T follicular helper cell (primary cell): ENCODE results near the gene GALNT9.
"Not testable (repeated sequence)": the region's sequence is repeated elsewhere in the genome, so short reads cannot be mapped to it uniquely, and the experiment has no call there.

ENCODE experiments used
- DNase-seq: peaks from one replicate; pipeline ENCODE4 v3.0.0-alpha.2; 2020; ENCODE audit warnings: low read depth

Gene GALNT9

GRCh38 chr12:132358241-132359225 lies 29.1 kb upstream of the GALNT9 start:
- DNase-seq = not testable (repeated sequence)

DNA sequence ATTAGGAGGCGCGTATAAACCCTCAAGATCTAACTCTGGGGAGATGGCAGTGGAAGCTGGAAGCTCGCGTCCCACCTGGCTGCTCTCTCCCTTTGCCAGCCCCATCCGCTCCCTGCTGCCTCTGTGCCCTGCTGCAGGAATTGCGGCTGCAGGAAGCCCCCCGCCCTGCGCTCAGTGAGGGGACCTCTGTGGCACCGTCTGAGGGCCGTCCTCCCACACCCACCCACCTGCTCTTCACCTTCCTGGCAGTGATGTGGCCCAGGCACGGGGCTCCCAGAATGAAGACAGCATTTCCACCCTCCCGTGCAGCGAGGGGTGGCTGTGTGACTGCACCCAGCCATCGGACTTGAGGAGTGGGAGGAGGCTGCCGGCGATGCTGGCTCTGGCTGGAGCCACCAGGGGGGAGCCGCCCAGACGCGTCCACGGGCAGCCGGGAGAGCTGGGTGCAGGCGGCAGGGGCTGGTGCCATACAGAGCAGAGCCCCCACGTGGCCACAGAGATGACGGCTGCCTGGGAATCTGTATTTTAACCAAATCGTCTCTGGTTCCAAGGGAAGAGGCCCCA lies 28.3 kb upstream of the GALNT9 start:
- no peak for DNase-seq

- DNase-seq = no peak
These were observed 27.6 kb upstream of the GALNT9 start for GRCh38 chr12:132356691-132357622.

- DNase-seq = no peak
These were observed 26.6 kb upstream of the GALNT9 start for GRCh38 chr12:132355742-132356681.

- DNase-seq = no peak
These were observed 25.7 kb upstream of the GALNT9 start for GRCh38 chr12:132354982-132355680.

- no peak for DNase-seq
These were observed 25.0 kb upstream of the GALNT9 start for GRCh38 chr12:132354211-132354981.

- no peak for DNase-seq
These were observed 24.4 kb upstream of the GALNT9 start for GRCh38 chr12:132353811-132354210.

DNA sequence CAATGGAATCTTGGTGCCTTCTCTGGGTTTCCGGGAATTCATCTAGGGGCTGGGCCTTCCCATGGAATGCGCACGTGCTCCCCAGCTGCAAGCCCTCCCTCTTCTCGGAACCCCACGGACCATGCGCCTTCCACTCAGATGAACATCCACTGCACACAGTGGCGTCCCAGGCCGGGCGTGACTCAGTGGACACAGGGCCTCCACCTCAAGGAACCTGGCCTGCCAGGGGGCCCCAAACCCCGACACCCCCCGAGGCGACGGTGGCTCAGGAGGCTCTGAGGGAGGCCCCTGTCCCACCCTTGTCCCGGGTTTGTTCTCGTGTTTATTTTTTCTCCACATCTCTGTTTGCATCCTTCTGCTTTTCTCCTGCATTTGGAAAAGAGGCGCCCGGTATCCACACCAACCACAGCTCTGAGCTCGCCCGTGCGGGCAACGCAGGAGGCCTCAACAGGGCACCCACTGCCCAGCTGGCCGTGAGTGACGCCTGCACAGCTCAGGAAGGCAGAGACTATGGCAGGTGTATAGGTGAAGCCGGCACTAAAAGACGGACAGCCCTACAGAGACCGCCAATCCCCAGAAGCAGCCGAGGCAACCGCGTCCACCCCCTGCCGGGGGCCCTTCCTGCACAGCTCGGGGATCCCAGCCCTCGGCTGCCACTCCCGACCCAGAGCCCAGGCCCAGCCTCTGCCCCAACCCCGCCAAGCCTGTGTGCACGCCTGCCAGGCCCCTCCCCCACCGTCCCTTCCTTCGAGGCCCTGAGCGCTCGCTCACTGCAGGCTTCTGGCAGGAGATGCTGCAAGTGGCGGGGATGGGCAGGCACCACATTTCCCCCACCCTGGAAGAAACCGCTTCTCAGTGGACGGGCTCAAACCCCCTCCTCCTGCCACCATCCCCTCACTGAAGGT lies 23.8 kb upstream of the GALNT9 start:
- DNase-seq = no peak

- DNase-seq = no peak
These were observed 22.5 kb upstream of the GALNT9 start for GRCh38 chr12:132351751-132352495.

DNA sequence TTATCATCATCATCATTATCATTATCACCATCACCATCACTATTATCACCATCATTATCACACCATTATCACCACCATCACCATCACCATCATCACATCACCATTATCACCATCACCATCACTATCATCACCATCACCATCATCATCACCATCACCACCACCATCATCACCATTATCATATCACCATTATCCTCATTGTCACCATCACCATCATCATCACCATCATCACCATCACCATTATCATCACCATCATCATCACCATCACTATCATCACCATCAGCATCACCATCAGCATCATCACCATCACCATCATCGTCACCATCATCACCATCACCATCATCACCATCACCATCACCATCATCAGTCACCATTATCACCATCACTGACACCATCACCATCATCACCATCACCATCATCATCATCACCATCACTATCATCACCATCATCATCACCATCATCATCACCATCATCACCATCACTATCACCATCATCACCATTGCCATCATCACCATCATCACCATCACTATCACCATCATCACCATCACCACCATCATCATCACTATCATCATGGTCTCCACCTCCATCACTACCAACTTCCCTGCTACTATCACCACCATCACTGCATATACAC lies 20.2 kb upstream of the GALNT9 start:
- DNase-seq = no peak

DNA sequence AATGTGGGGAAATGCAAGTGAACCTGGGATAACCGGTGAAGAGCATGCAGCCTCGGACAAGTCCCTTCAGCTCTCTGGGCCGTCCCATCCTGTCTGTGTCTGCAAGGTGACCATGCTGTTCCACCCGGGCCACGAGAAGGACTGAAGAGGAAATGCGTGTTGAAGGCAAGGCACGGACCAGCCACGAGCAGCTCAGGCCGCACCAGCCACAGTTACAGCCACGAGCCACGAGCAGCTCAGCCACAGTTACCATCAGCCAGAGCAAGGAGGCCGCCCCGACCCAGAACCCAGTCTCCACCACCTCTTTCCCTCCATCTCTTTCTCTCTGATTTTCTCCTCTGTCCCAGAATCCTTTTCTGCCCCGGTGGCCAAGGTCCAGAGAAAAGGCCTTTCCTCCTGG lies 18.8 kb upstream of the GALNT9 start:
- no peak for DNase-seq

DNA sequence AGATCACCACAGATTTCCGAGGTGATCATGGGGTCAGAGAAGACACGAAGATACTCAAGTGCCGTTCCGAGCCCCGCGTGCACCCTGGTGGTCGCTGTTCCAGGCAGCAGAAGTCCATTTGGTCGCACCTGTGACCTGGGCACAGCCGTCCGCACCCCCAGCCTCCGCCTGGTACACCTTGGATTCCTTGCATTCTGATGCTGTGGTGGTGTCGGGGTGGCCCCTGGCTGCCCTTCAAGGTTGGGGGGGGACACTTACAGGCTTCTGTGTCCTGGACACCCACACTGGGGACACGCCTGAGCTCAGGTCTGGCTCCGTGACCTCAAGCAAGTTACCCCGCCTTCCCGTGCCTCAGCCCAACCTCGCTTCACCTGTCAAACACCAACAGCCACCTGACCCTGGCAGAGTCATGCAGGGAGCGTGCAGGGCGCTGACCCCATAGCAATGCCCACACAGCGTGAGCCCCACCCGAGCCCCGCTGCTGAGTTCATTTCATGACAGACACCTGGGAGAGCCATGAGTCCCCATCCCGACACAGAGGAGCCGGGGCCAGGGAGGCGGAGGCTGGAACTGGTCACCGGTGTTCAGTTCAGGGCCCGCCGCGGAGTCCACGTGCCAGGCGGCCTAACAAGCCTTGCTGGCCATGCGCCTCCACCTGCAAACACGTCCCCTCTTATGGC lies 17.9 kb upstream of the GALNT9 start:
- no peak for DNase-seq

- no peak for DNase-seq
These were observed 17.2 kb upstream of the GALNT9 start for GRCh38 chr12:132346471-132347175.

GRCh38 chr12:132345561-132346200 lies 16.3 kb upstream of the GALNT9 start:
- no peak for DNase-seq

- no peak for DNase-seq
These were observed 15.7 kb upstream of the GALNT9 start for GRCh38 chr12:132345126-132345525.

DNA sequence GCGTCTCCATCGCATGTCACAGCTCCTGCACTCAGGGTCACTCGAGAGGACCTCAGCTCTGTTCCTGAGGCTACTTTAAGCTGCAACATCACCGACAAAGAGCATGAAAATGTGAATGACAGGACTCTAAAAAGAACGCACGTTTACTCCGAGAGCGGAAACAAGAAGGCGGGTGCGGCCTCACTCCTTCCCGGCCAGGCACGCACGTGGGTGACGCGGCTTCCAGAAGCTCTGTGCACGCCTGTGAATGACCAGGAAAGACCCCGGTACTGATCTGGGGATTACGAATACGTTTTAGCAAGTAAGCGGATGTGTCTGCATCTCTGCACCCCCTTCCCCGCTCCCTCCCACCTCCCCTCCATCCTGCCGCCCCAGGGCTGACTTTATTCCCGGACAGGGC lies 15.2 kb upstream of the GALNT9 start:
- DNase-seq = no peak
